ENCODE results near the gene PORCN. TPM values are rescaled to one million over a fixed set of nuclear protein-coding genes. Genes with fewer than 3 reads are reported as not detected.

The PORCN gene
- total RNA-seq, 1 donor from 2014 or later = 30.3 TPM

DNA sequence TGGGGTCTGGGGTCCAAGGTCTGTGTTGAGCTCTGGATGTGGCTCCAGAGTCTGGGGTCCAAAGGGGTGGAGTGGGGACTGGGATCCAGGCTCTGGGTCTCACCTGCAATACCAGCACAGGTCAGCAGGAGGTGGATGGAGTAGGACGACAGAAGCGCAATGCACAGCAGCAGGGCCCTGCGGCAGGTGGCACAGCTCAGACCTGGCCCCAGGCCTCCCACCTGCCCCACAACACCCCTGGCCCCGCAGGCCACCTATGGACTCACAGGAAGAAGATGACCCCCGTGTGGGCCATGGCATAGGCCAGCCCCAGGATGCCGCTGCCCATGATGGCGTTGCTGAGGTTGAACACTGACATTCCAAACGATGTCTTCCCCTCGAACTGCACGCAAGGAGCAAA, 42.1 kb upstream of the PORCN start:
- Mint-ChIP-seq H3K27ac (ENCODE audit: unreplicated experiment) (no peak overlapping the region), H3K9me3 (ENCODE audit: unreplicated experiment) (peaks cover 6% of the 10 kb centered on the region), H3K4me3 (ENCODE audit: unreplicated experiment) (no peak overlapping the region), H3K27me3 (ENCODE audit: low read depth, unreplicated experiment) (no peaks in the 10 kb centered on the region), H3K36me3 (ENCODE audit: low read depth, unreplicated experiment) (peaks cover 3% of the 10 kb centered on the region), H3K4me1 (ENCODE audit: low read depth, unreplicated experiment) (peaks cover 27% of the 10 kb centered on the region)
- Histone ChIP-seq H3K27me3 (ENCODE audit: insufficient read depth, low read length) (no peaks in the 10 kb centered on the region), H3K4me2 (ENCODE audit: low read length) (peak overlapping the region; percentile 78), H3K27ac (ENCODE audit: low read depth, low read length) (no peak overlapping the region), H3K36me3 (ENCODE audit: insufficient read depth, low read length) (no peaks in the 10 kb centered on the region), H3K4me3 (ENCODE audit: insufficient read depth, low read depth, low read length) (no peak overlapping the region), H3K4me1 (ENCODE audit: insufficient read depth, low read length) (peaks cover 15% of the 10 kb centered on the region), H3K9ac (ENCODE audit: low read length) (no peak overlapping the region), H4K20me1 (ENCODE audit: insufficient read depth, low read length) (no peaks in the 10 kb centered on the region), H3K79me2 (ENCODE audit: insufficient read depth, low read length) (no peaks in the 10 kb centered on the region), H2AFZ (ENCODE audit: low read depth, low read length) (no peak overlapping the region), H3K9me3 (ENCODE audit: insufficient read depth, low read depth, low read length) (no peaks in the 10 kb centered on the region)
- DNase-seq (ENCODE audit: low read depth) (no peak), FAIRE-seq (no peak)
- TF ChIP-seq CTCF (IDR thresholded peaks at IDR 0.05; ENCODE audit: insufficient read depth, low read depth, low read length) (no peak), EZH2 (IDR thresholded peaks at IDR 0.05; ENCODE audit: insufficient read depth, low read length) (no peak)

DNA sequence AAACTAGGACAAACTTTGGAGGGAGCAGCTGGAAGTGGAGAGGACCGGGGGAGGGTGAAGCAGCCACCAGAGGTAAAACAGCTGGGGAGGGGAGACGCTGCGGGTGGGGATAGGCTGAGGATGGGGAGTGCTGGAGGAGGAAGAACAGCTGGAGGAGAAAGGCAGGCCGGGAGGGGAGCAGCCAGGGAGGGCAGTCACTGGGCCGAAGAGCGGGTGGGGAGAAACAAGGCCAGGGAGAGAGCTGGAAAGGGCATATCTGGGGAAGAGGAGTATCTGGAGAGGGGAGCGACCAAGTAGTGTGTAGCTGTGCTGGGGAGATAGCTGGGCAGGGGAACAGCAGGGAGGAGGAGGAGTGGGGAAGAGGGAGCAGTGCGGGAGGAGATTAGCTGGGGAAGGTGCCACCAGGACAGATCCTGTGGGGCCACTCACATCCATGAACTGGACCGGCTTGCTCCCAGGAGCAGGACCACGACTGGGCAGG, 41.5 kb upstream of the PORCN start:
- no peak overlapping the region for H3K27ac ChIP-seq (ENCODE audit: low read depth, low read length)
- H3K4me3 ChIP-seq (ENCODE audit: insufficient read depth, low read depth, low read length) = peak overlapping the region; percentile 23
- no peaks in the 10 kb centered on the region for H3K79me2 ChIP-seq (ENCODE audit: insufficient read depth, low read length)
- DNase-seq (ENCODE audit: low read depth) (no peak), FAIRE-seq (no peak)
- H3K27me3 ChIP-seq (ENCODE audit: insufficient read depth, low read length) = no peaks in the 10 kb centered on the region
- H3K9ac ChIP-seq (ENCODE audit: low read length) = peak overlapping the region; percentile 76
- no peaks in the 10 kb centered on the region for H3K9me3 ChIP-seq (ENCODE audit: insufficient read depth, low read depth, low read length)
- H3K4me2 ChIP-seq (ENCODE audit: low read length) = peak overlapping the region; percentile 78
- peak overlapping the region; percentile 45 for H3K4me3 Mint-ChIP-seq (ENCODE audit: unreplicated experiment)
- H3K27ac Mint-ChIP-seq (ENCODE audit: unreplicated experiment) = no peak overlapping the region
- no peaks in the 10 kb centered on the region for H3K27me3 Mint-ChIP-seq (ENCODE audit: low read depth, unreplicated experiment)
- no peaks in the 10 kb centered on the region for H4K20me1 ChIP-seq (ENCODE audit: insufficient read depth, low read length)
- no peak overlapping the region for H2AFZ ChIP-seq (ENCODE audit: low read depth, low read length)
- H3K4me1 ChIP-seq (ENCODE audit: insufficient read depth, low read length) = peaks cover 15% of the 10 kb centered on the region
- H3K36me3 Mint-ChIP-seq (ENCODE audit: low read depth, unreplicated experiment) = peaks cover 3% of the 10 kb centered on the region
- no peaks in the 10 kb centered on the region for H3K36me3 ChIP-seq (ENCODE audit: insufficient read depth, low read length)
- H3K9me3 Mint-ChIP-seq (ENCODE audit: unreplicated experiment) = peaks cover 6% of the 10 kb centered on the region
- H3K4me1 Mint-ChIP-seq (ENCODE audit: low read depth, unreplicated experiment) = peaks cover 27% of the 10 kb centered on the region
- no peak for TF ChIP-seq EZH2 (IDR thresholded peaks at IDR 0.05; ENCODE audit: insufficient read depth, low read length)
- TF ChIP-seq CTCF (IDR thresholded peaks at IDR 0.05; ENCODE audit: insufficient read depth, low read depth, low read length) = no peak

DNA sequence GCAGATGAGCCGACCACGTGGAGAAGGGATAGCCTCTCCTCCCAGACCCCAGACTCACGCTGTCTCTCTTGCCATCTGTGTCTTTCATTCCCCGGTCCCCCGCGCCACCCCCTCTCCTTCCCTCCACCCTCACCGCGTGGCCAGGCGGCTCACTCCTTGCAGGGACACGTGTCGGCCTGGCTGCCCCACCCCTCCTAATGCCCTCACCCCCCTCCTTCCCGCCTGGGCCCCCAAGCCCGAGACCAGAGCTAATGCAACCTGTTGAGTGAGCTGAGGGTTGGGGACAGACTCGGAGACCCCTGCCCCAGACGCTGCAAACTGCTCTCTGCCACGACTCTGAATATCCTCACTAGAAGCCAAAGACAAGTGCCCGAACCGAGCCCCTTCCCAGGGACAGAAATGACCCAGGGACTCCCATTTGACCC, 40.5 kb upstream of the PORCN start:
- Mint-ChIP-seq H3K4me1 (ENCODE audit: low read depth, unreplicated experiment) (peaks cover 26% of the 10 kb centered on the region), H3K36me3 (ENCODE audit: low read depth, unreplicated experiment) (peaks cover 3% of the 10 kb centered on the region), H3K9me3 (ENCODE audit: unreplicated experiment) (peaks cover 3% of the 10 kb centered on the region), H3K27me3 (ENCODE audit: low read depth, unreplicated experiment) (no peaks in the 10 kb centered on the region), H3K27ac (ENCODE audit: unreplicated experiment) (no peak overlapping the region), H3K4me3 (ENCODE audit: unreplicated experiment) (peak overlapping the region; percentile 81)
- Histone ChIP-seq H3K79me2 (ENCODE audit: insufficient read depth, low read length) (no peaks in the 10 kb centered on the region), H3K4me1 (ENCODE audit: insufficient read depth, low read length) (peaks cover 19% of the 10 kb centered on the region), H3K27me3 (ENCODE audit: insufficient read depth, low read length) (no peaks in the 10 kb centered on the region), H4K20me1 (ENCODE audit: insufficient read depth, low read length) (no peaks in the 10 kb centered on the region), H3K4me2 (ENCODE audit: low read length) (peak overlapping the region; percentile 78), H3K36me3 (ENCODE audit: insufficient read depth, low read length) (no peaks in the 10 kb centered on the region), H3K9me3 (ENCODE audit: insufficient read depth, low read depth, low read length) (no peaks in the 10 kb centered on the region), H3K4me3 (ENCODE audit: insufficient read depth, low read depth, low read length) (no peak overlapping the region), H2AFZ (ENCODE audit: low read depth, low read length) (peak overlapping the region; percentile 4), H3K27ac (ENCODE audit: low read depth, low read length) (no peak overlapping the region), H3K9ac (ENCODE audit: low read length) (peak overlapping the region; percentile 76)
- no peak for TF ChIP-seq EZH2 (IDR thresholded peaks at IDR 0.05; ENCODE audit: insufficient read depth, low read length)
- no peak for TF ChIP-seq CTCF (IDR thresholded peaks at IDR 0.05; ENCODE audit: insufficient read depth, low read depth, low read length)
- DNase-seq (ENCODE audit: low read depth) (no peak), FAIRE-seq (no peak)
